Uterus (tissue), 4 donors: ENCODE results near the gene AMH. TPM values are rescaled to one million over a fixed set of nuclear protein-coding genes. Genes with fewer than 3 reads are reported as not detected.
A peak's percentile ranks its signal among the peaks of the same experiment; 100 is the strongest.

ENCODE experiments used
- DNase-seq, 2 donors: peaks; one replicate each; pipeline ENCODE4 v3.0.0-alpha.2; 2019 to 2020
- H3K27ac ChIP-seq, 2 donors: fragments of 200-600 bp; sonication (generic); 1 replicate in 1 of 2; 2 replicates in 1 of 2; pipeline ENCODE4 v1.5.1; 2016 to 2018
- H3K27me3 ChIP-seq, 2 donors: fragments of 200-600 bp; sonication (generic); one replicate each; pipeline ENCODE4 v1.5.1; 2018 to 2019; ENCODE audit warnings: control low read depth in 1 of 2
- H3K36me3 ChIP-seq, 2 donors: fragments of 200-600 bp; sonication (generic); one replicate each; pipeline ENCODE4 v1.5.1; 2019; ENCODE audit warnings: control low read depth in 1 of 2
- H3K4me1 ChIP-seq, 2 donors: fragments of 200-600 bp; sonication (generic); one replicate each; pipeline ENCODE4 v1.5.1; 2018 to 2019; ENCODE audit warnings: control low read depth in 1 of 2
- H3K4me3 ChIP-seq, 2 donors: fragments of 200-600 bp; sonication (generic); 1 replicate in 1 of 2; 2 replicates in 1 of 2; pipeline ENCODE4 v1.5.1; 2018 to 2019; ENCODE audit warnings: mild to moderate bottlenecking in 1 of 2
- H3K9me3 ChIP-seq, 2 donors: fragments of 200-600 bp; sonication (generic); one replicate each; pipeline ENCODE4 v1.5.1; 2019; ENCODE audit warnings: control low read depth in 1 of 2
- POLR2A ChIP-seq, 2 donors: fragments of 450-650 bp; IDR thresholded peaks; one replicate each; pipeline ENCODE4 v1.6.1; 2016; ENCODE audit warnings: antibody characterized with exemption in 2 of 2, mild to moderate bottlenecking in 1 of 2, moderate library complexity in 1 of 2
- intact Hi-C: fragments of 100-400 bp; cut with DNase I; formaldehyde crosslinking; loops from one replicate; pipeline ENCODE4 v1.15.1; 2023; ENCODE audit warnings: low total_unique reads
- total RNA-seq, 4 donors: library from RNA; depleted of rRNA in 3 of 4; stranded (reverse); fragments of >200 nt in 3 of 4; gene quantifications; one replicate each; pipeline versions ENCODE4 v1.1.0 to v1.2.4, GENCODE V29; 2014 to 2023
- TF ChIP-seq, protein P1 (sequence below), 4 experiments: fragments of 200-600 bp in 2 of 4; fragments of 450-650 bp in 2 of 4; sonication (generic) in 2 of 4; IDR thresholded peaks; one replicate each; pipeline ENCODE4 v1.5.1; 2016 to 2019; ENCODE audit warnings: antibody characterized with exemption in 4 of 4, mild to moderate bottlenecking in 2 of 4, moderate library complexity in 1 of 4
- donor health status: DM: yes; HTN: yes; CAD: no.

The AMH gene
- total RNA-seq, 4 donors from 2014 or later, result 0.35 to 3.5 TPM; not detected in 2

DNA sequence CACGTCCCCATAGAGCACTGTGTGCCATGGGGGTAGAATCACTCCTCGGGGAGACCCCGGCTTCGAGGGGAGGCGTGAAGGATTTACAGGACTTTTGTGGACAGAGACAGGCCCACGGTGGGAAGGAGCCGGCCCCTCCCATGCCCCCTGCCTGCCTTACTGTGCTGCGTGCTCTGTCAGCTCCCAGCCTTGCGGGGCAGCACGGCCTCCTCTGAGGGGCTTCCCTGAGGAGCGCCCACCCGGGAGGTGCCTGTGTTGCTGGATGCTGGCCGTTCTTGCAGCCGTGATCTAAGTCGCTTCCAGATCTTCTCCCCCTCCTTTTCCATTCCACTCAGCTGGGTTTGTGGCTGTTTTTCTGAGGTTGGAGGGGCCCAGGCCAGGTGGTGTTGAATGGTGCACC lies 42.1 kb upstream of the AMH start:
- TF ChIP-seq, protein P1, sequence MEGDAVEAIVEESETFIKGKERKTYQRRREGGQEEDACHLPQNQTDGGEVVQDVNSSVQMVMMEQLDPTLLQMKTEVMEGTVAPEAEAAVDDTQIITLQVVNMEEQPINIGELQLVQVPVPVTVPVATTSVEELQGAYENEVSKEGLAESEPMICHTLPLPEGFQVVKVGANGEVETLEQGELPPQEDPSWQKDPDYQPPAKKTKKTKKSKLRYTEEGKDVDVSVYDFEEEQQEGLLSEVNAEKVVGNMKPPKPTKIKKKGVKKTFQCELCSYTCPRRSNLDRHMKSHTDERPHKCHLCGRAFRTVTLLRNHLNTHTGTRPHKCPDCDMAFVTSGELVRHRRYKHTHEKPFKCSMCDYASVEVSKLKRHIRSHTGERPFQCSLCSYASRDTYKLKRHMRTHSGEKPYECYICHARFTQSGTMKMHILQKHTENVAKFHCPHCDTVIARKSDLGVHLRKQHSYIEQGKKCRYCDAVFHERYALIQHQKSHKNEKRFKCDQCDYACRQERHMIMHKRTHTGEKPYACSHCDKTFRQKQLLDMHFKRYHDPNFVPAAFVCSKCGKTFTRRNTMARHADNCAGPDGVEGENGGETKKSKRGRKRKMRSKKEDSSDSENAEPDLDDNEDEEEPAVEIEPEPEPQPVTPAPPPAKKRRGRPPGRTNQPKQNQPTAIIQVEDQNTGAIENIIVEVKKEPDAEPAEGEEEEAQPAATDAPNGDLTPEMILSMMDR (IDR thresholded peaks at IDR 0.05), result no peak
- TF ChIP-seq POLR2A (IDR thresholded peaks at IDR 0.05), result no peak
- Histone ChIP-seq H3K4me1 (no peaks in the 10 kb centered on the region), H3K27ac (no peak overlapping the region), H3K36me3 (no peaks in the 10 kb centered on the region), H3K9me3 (no peaks in the 10 kb centered on the region), H3K4me3 (no peak overlapping the region), H3K27me3 (no peaks in the 10 kb centered on the region)
- DNase-seq, result no peak
- intact Hi-C loops, result no loop called here

DNA sequence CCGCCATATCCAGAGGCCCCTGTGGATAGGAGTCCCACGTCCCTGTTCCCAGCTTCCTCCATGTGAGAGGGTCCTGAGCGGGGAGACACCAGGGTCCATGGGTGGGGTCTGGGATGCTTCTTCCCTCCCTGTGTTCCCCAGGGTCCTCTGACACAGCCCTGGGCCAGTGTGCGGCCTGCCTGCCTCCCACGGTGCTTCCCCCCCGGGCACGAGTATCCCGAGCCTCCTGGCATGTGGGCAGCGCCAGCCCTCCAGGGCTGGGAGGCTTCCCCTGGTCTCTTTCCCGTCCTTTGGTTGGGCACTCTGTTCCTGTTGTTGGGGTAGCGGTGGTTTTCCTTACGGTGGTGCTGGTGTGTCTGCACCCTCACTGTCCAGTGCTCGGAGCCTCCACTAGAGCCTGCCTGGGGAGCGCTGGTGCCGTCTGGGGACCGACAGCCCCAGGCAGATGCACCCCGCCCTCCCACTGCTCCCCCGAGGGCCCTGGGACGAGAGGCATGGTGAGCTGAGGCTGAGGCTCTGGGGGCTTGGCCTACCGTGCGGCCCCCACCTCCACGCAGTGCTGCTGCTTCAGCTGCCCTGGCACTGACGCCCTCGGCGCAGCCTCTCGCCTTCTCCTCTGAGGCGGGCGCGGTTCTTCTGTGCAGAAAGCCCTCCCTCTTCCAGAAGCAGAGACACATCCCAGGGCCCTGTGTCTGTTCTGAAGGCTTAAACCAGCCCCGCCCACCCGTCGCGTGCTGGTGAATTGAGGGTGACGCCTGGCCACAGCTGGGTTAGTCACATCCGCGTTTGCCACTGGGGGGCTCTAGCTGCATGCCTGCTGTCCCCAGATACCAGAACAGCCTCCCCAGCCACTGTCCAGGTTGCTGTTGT lies 40.9 kb upstream of the AMH start:
- Histone ChIP-seq H3K27me3 (no peaks in the 10 kb centered on the region), H3K36me3 (no peaks in the 10 kb centered on the region), H3K4me3 (no peak overlapping the region), H3K4me1 (no peaks in the 10 kb centered on the region), H3K27ac (no peak overlapping the region), H3K9me3 (no peaks in the 10 kb centered on the region)
- intact Hi-C loops, result no loop called here
- TF ChIP-seq, protein P1 (IDR thresholded peaks at IDR 0.05), result peak in 2 of 4 experiments; percentile 5 to 13
- no peak for TF ChIP-seq POLR2A (IDR thresholded peaks at IDR 0.05)
- DNase-seq, result peak in 1 of 2 donors; percentile 45

DNA sequence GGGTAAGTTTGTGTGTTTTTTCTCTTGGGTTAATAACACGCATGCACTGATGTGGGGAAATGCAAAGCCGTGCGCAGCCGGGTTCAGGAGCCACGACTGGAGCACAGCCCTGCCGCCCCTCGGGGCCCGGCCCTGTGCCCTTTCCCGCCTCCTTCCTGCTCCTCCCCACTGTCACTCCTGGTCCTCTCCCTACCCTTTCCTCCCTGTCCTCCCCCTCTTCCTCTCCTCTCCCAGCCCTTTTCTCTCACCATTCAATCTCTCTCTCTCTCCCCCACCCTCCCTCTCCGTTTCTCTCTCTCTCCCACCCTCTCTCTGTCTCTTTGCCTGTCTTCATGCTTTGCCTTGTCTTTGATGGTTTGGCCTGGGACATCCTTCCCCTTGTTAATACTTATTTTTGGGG lies 40.1 kb upstream of the AMH start:
- TF ChIP-seq POLR2A (IDR thresholded peaks at IDR 0.05), result no peak
- TF ChIP-seq, protein P1 (IDR thresholded peaks at IDR 0.05), result peak in 1 of 4 experiments; percentile 1
- Histone ChIP-seq H3K9me3 (no peaks in the 10 kb centered on the region), H3K27ac (no peak overlapping the region), H3K36me3 (no peaks in the 10 kb centered on the region), H3K27me3 (no peaks in the 10 kb centered on the region), H3K4me3 (no peak overlapping the region), H3K4me1 (no peaks in the 10 kb centered on the region)
- DNase-seq, result no peak
- intact Hi-C loops, result no loop called here

DNA sequence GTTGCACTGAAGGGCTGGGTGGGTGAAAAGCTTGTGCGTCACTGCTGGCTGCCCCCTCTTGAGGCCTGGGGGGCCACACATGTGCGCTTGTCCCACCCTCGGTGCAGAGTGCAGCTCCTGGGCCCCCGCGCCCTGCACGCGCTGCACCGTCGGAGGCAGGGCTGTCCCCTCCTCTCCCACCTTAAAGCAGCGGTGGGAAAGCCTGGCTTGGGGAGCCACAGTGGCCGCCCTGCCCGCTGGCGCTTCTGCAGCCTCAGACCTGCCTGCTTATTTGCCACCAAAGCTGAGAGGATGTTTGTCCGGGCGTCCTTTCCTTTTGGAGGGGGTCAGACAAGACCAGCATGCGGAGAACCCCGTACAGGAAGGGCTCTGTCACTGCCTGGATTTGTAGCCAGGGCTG lies 39.7 kb upstream of the AMH start:
- intact Hi-C loops, result no loop called here
- TF ChIP-seq, protein P1 (IDR thresholded peaks at IDR 0.05), result no peak
- TF ChIP-seq POLR2A (IDR thresholded peaks at IDR 0.05), result no peak
- no peaks in the 10 kb centered on the region for H3K9me3 ChIP-seq
- DNase-seq, result no peak
- no peaks in the 10 kb centered on the region for H3K4me1 ChIP-seq
- no peaks in the 10 kb centered on the region for H3K36me3 ChIP-seq
- H3K4me3 ChIP-seq, result no peak overlapping the region
- H3K27me3 ChIP-seq, result no peaks in the 10 kb centered on the region
- H3K27ac ChIP-seq, result no peak overlapping the region

DNA sequence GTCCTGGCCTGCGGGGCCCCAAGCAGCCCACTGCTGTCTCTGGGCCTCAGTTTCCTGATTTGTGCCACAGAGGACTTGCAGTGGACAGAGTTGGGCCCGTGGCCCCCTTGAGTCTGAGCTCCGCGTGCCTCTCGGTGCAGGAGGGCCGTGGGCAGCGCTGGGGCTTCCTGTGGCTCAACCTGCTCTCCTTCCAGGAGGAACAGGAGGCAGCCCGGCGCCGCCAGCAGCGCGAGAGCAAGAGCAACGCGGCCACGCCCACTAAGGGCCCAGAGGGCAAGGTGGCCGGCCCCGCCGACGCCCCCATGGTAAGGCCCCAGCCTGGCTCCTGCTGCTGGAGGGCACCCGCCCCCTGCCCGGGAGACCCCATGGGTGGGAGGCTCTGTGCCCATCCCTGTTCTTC lies 38.9 kb upstream of the AMH start:
- intact Hi-C loops, result no loop called here
- H3K27me3 ChIP-seq, result no peaks in the 10 kb centered on the region
- H3K36me3 ChIP-seq, result no peaks in the 10 kb centered on the region
- H3K9me3 ChIP-seq, result no peaks in the 10 kb centered on the region
- no peaks in the 10 kb centered on the region for H3K4me1 ChIP-seq
- no peak for DNase-seq
- no peak for TF ChIP-seq POLR2A (IDR thresholded peaks at IDR 0.05)
- TF ChIP-seq, protein P1 (IDR thresholded peaks at IDR 0.05), result no peak
- H3K27ac ChIP-seq, result no peak overlapping the region
- H3K4me3 ChIP-seq, result no peak overlapping the region
